T-helper 17 cell (primary cell): ENCODE data around the gene SNAPIN. TPM values are rescaled to one million over a fixed set of nuclear protein-coding genes. Genes with fewer than 3 reads are reported as not detected.

Experiments
- ATAC-seq: fragments of 150-1000 bp; cut with Tn5 transposase; 2 replicates; pipeline ENCODE4 v1.10.0; 2021; ENCODE audit warnings: mild to moderate bottlenecking, moderate library complexity
- DNase-seq, 3 donors: peaks; one replicate each; pipeline versions ENCODE4 v3.0.0 to v3.0.0-alpha.2; 2020 to 2021
- H3K9me3 ChIP-seq: one replicate; pipeline ENCODE4 v1.7.0; 2013; ENCODE audit warnings: low read length, mild to moderate bottlenecking; ENCODE audit not compliant: control insufficient read depth, poor library complexity, severe bottlenecking
- H3K27ac Mint-ChIP-seq: one replicate; pipeline ENCODE4 v1.8.0; 2022; ENCODE audit warnings: mild to moderate bottlenecking, moderate library complexity, mixed read lengths
- H3K27me3 Mint-ChIP-seq: one replicate; pipeline ENCODE4 v1.8.0; 2022; ENCODE audit warnings: mixed read lengths
- H3K36me3 Mint-ChIP-seq: one replicate; pipeline ENCODE4 v1.8.0; 2022; ENCODE audit warnings: low read depth, mixed read lengths
- H3K4me1 Mint-ChIP-seq: one replicate; pipeline ENCODE4 v1.8.0; 2022; ENCODE audit warnings: mild to moderate bottlenecking, mixed read lengths
- H3K4me3 Mint-ChIP-seq: one replicate; pipeline ENCODE4 v1.8.0; 2022; ENCODE audit warnings: mild to moderate bottlenecking, moderate library complexity, mixed read lengths
- total RNA-seq, 4 donors: library from RNA in 2 of 4; stranded (reverse) in 2 of 4; gene quantifications; one replicate each; pipeline ENCODE4 v1.2.3 and lab custom pipeline; 2022 to 2026

Gene SNAPIN
- total RNA-seq, 2 donors from 2014 or later, result 17.6 to 18.2 TPM

DNA sequence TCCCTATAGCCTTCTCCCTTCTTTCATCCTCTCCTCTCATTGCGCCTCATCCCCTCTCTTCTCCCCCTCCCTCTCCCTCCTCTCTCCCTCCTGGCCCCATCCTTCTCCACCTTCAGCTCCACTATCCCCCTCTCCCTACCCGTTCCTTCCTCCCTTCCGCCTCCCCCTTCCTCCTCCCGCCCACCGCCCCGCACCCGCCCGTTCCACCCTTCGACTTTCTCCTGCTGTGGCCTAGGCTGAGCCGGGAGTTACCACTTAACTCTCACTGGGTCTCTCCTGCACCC is 21.6 kb downstream of the SNAPIN start:
- peaks cover 57% of the 10 kb centered on the region for H3K27me3 Mint-ChIP-seq
- no peak for DNase-seq

GRCh38 chr1:153682730-153683129 is 24.2 kb downstream of the SNAPIN start:
- ATAC-seq, result no peak
- DNase-seq, result no peak
- peaks cover 62% of the 10 kb centered on the region for H3K27me3 Mint-ChIP-seq
- H3K9me3 ChIP-seq, result no peaks in the 10 kb centered on the region
- peaks cover 9% of the 10 kb centered on the region for H3K36me3 Mint-ChIP-seq
- H3K4me3 Mint-ChIP-seq, result no peak overlapping the region
- H3K27ac Mint-ChIP-seq, result no peak overlapping the region
- H3K4me1 Mint-ChIP-seq, result peaks cover 21% of the 10 kb centered on the region

More for the DNA sequence above, 21.6 kb downstream of the SNAPIN start:
- peak overlapping the region; percentile 69 for H3K27ac Mint-ChIP-seq
- H3K36me3 Mint-ChIP-seq, result peaks cover 12% of the 10 kb centered on the region
- peaks cover 26% of the 10 kb centered on the region for H3K4me1 Mint-ChIP-seq
- peak overlapping the region; percentile 91 for H3K4me3 Mint-ChIP-seq
- ATAC-seq, result no peak
- H3K9me3 ChIP-seq, result no peaks in the 10 kb centered on the region

DNA sequence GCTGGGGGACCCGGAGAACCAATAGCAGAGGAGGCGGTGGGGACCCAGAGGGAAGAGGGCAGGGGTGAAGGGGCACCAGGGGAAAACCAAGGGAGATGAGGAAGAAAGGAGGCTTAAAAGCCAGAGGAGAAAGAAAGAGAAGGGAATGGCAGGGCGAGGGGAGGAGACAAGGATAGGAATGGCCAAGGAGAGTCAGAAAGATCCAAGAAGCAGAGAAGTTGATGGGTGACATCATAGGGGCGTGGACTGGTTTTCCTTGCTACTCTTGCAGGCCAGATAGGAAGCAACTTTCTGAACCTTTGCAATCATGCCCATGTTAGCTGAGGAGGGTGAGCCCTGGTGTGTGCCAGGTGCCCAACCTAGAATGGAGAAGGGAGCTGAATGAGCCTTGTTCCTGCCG is 25.4 kb downstream of the SNAPIN start:
- ATAC-seq, result no peak

GRCh38 chr1:153684892-153685291 is 26.4 kb downstream of the SNAPIN start:
- no peak overlapping the region for H3K4me3 Mint-ChIP-seq
- H3K4me1 Mint-ChIP-seq, result peaks cover 14% of the 10 kb centered on the region
- DNase-seq (no peak), ATAC-seq (no peak)
- H3K9me3 ChIP-seq, result no peaks in the 10 kb centered on the region
- no peak overlapping the region for H3K27ac Mint-ChIP-seq
- H3K27me3 Mint-ChIP-seq, result peaks cover 53% of the 10 kb centered on the region
- H3K36me3 Mint-ChIP-seq, result peaks cover 3% of the 10 kb centered on the region

More for the DNA sequence above, 25.4 kb downstream of the SNAPIN start:
- H3K27me3 Mint-ChIP-seq, result peaks cover 57% of the 10 kb centered on the region
- H3K36me3 Mint-ChIP-seq, result peaks cover 6% of the 10 kb centered on the region
- no peak overlapping the region for H3K4me3 Mint-ChIP-seq
- H3K9me3 ChIP-seq, result no peaks in the 10 kb centered on the region
- DNase-seq, result no peak
- H3K27ac Mint-ChIP-seq, result no peak overlapping the region
- peaks cover 17% of the 10 kb centered on the region for H3K4me1 Mint-ChIP-seq

DNA sequence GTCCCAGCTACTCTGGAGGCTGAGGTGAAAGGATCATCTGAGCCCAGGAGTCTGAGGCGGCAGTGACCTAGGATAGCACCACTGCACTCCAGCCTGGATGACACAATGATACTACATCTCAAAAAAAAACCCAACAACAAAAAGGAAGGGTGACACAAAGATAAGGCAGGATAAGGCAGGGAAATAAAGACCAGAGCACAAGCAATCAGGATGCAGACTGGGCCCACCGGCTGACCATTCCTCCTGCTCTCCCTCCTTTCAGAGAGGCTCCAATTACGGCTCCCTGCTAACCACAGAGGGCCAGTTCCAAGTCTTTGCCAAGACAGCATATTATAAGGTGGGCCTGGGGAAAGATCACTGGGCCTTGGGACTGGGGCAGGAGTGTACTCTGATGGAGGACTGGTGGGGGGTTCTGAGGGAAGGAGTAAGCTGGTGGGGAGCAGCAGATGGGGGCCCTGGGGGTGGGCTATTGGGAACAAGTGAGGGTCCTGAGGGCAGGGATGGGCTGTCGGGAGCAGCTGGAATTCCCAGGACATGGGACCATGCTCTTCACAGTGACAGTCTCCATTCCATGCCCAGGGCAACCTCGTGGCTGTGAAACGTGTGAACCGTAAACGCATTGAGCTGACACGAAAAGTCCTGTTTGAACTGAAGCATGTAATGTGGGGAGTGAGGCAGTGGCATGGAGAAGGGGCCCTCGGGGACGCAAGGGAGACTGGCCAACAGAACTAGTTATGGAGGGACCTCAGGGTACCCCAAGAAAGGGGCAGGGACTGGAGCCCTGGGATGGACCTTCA is 27.2 kb downstream of the SNAPIN start:
- no peak overlapping the region for H3K27ac Mint-ChIP-seq
- H3K27me3 Mint-ChIP-seq, result peaks cover 44% of the 10 kb centered on the region
- H3K4me3 Mint-ChIP-seq, result no peak overlapping the region

GRCh38 chr1:153687346-153688125 is 29.0 kb downstream of the SNAPIN start:
- Mint-ChIP-seq H3K4me1 (peaks cover 16% of the 10 kb centered on the region), H3K4me3 (no peak overlapping the region), H3K27ac (peak overlapping the region; percentile 63), H3K36me3 (peaks cover 2% of the 10 kb centered on the region), H3K27me3 (peaks cover 33% of the 10 kb centered on the region)
- DNase-seq (no peak), ATAC-seq (no peak)
- no peaks in the 10 kb centered on the region for H3K9me3 ChIP-seq

More for the DNA sequence above, 27.2 kb downstream of the SNAPIN start:
- no peak for ATAC-seq
- Mint-ChIP-seq H3K4me1 (peaks cover 13% of the 10 kb centered on the region), H3K36me3 (peaks cover 2% of the 10 kb centered on the region)
- DNase-seq, result no peak
- H3K9me3 ChIP-seq, result no peaks in the 10 kb centered on the region

- H3K4me1 Mint-ChIP-seq, result peaks cover 16% of the 10 kb centered on the region
- ATAC-seq, result no peak
- H3K4me3 Mint-ChIP-seq, result no peak overlapping the region
- H3K27me3 Mint-ChIP-seq, result peaks cover 33% of the 10 kb centered on the region
- DNase-seq, result no peak
- H3K9me3 ChIP-seq, result no peaks in the 10 kb centered on the region
- H3K36me3 Mint-ChIP-seq, result peaks cover 2% of the 10 kb centered on the region
- peak overlapping the region; percentile 63 for H3K27ac Mint-ChIP-seq
These were observed 29.8 kb downstream of the SNAPIN start for GRCh38 chr1:153688276-153688675.

GRCh38 chr1:153688736-153689328 is 30.3 kb downstream of the SNAPIN start:
- ATAC-seq, result no peak

GRCh38 chr1:153693466-153693865 is 35.0 kb downstream of the SNAPIN start:
- Mint-ChIP-seq H3K4me1 (peaks cover 5% of the 10 kb centered on the region), H3K27ac (no peak overlapping the region), H3K27me3 (peaks cover 5% of the 10 kb centered on the region), H3K4me3 (peak overlapping the region; percentile 52), H3K36me3 (no peaks in the 10 kb centered on the region)
- H3K9me3 ChIP-seq, result no peaks in the 10 kb centered on the region
- DNase-seq, result no peak
- no peak for ATAC-seq

More at GRCh38 chr1:153688736-153689328, 30.3 kb downstream of the SNAPIN start:
- Mint-ChIP-seq H3K27ac (no peak overlapping the region), H3K4me3 (no peak overlapping the region), H3K4me1 (peaks cover 13% of the 10 kb centered on the region), H3K27me3 (peaks cover 32% of the 10 kb centered on the region), H3K36me3 (peaks cover 2% of the 10 kb centered on the region)
- no peak for DNase-seq
- no peaks in the 10 kb centered on the region for H3K9me3 ChIP-seq

DNA sequence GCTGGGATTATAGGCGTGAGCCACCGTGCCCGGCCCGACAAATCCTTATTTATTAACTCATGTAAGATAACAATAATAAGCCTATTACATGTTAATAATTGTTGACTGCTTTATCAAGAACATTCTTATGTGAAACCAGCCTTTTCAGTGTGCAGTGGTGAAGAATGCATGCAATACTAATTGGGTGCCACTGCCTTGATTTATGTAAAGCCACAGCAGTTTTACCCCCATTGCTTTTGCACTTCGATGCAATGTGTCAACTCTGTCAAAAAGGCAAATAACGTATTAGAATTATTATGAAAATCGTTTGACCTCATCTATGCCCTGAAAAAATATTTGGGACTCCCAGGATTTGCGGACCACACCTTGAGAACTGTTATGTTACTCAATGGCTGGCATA is 38.2 kb downstream of the SNAPIN start:
- H3K9me3 ChIP-seq, result no peaks in the 10 kb centered on the region
- ATAC-seq (no peak), DNase-seq (no peak)
- H3K4me1 Mint-ChIP-seq, result no peaks in the 10 kb centered on the region
- no peak overlapping the region for H3K4me3 Mint-ChIP-seq
- H3K27me3 Mint-ChIP-seq, result peaks cover 5% of the 10 kb centered on the region
- H3K27ac Mint-ChIP-seq, result no peak overlapping the region
- H3K36me3 Mint-ChIP-seq, result no peaks in the 10 kb centered on the region

- Mint-ChIP-seq H3K4me1 (no peaks in the 10 kb centered on the region), H3K4me3 (no peak overlapping the region), H3K27me3 (peaks cover 5% of the 10 kb centered on the region), H3K27ac (no peak overlapping the region), H3K36me3 (no peaks in the 10 kb centered on the region)
- H3K9me3 ChIP-seq, result no peaks in the 10 kb centered on the region
- no peak for DNase-seq
- no peak for ATAC-seq
These were observed 38.9 kb downstream of the SNAPIN start for GRCh38 chr1:153697191-153698019.

DNA sequence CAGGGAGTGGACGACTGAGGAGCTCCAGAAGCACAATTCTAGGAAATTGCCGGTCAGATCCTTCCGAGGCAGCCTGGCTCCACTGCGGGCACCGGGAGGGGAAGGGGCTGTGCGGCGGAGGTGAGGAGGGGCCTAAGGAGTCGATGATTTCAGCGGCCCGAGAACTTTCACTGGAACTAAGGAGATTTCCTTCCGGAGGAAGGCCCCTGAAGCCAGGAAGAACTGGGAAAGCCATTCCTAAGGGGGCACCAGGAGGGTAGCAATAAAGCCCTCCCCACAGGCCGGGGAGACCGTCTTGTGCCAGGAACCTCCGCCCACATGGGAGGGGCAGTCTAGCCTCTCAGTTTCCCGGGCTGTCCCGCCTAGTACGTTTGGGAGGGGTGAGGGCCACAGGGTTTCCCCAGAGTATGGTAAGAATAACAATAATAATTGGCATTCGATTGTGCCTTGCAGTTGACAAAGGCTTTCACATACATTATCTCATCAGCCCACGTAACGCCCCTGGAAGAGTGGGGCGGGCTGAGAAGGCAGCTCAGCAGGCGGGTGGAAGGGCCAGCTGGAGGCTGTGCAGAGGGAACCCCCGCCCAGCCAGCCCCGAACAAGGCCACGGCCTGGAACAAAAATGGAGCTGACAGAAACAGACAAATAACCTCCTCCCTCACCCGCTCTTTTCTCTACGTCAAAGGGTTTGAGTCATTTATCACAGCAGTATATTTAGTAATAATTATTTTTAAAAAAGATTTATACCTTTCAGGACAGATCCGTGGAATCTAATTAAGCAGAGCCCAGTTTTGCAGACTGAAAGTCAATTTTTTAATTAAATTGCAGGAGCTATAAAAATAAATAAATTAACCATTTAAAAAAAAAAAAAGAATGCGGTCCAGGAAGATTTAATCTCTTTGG is 39.8 kb downstream of the SNAPIN start:
- Mint-ChIP-seq H3K27ac (no peak overlapping the region), H3K4me1 (no peaks in the 10 kb centered on the region)
- no peak for ATAC-seq

More for the DNA sequence above, 39.8 kb downstream of the SNAPIN start:
- no peak for DNase-seq
- peaks cover 5% of the 10 kb centered on the region for H3K27me3 Mint-ChIP-seq
- no peaks in the 10 kb centered on the region for H3K9me3 ChIP-seq
- no peaks in the 10 kb centered on the region for H3K36me3 Mint-ChIP-seq
- H3K4me3 Mint-ChIP-seq, result no peak overlapping the region
